Trophoblast cell (in vitro differentiated cells and primary cell): Measurements from ENCODE around the gene FSCN2.

Experiments used
- DNase-seq, 2 donors: peaks; one replicate each; pipeline ENCODE4 v3.0.0-alpha.2; 2016
- H2AFZ ChIP-seq: 2 replicates; pipeline ENCODE4 v1.6.1; 2013; ENCODE audit warnings: low read length, moderate library complexity, mild to moderate bottlenecking; ENCODE audit not compliant: insufficient read depth, poor library complexity
- H2AK5ac ChIP-seq: 2 replicates; pipeline ENCODE4 v1.6.1; 2013; ENCODE audit warnings: mild to moderate bottlenecking, low read length
- H2BK120ac ChIP-seq: 2 replicates; pipeline ENCODE4 v1.6.1; 2013; ENCODE audit warnings: low read length, mild to moderate bottlenecking, moderate library complexity; ENCODE audit not compliant: insufficient read depth, poor library complexity
- H2BK12ac ChIP-seq: 2 replicates; pipeline ENCODE4 v1.6.1; 2013; ENCODE audit warnings: mild to moderate bottlenecking, low read length, moderate library complexity
- H2BK5ac ChIP-seq: 2 replicates; pipeline ENCODE4 v1.6.1; 2013; ENCODE audit warnings: low read length, low read depth, moderate library complexity, mild to moderate bottlenecking; ENCODE audit not compliant: poor library complexity
- H3K14ac ChIP-seq: 2 replicates; pipeline ENCODE4 v1.6.1; 2013; ENCODE audit warnings: mild to moderate bottlenecking, low read length
- H3K18ac ChIP-seq: 2 replicates; pipeline ENCODE4 v1.6.1; 2013; ENCODE audit warnings: mild to moderate bottlenecking, low read length
- H3K23ac ChIP-seq: 2 replicates; pipeline ENCODE4 v1.6.1; 2013; ENCODE audit warnings: low read length
- H3K27ac ChIP-seq: 2 replicates; pipeline ENCODE4 v1.5.1; 2013; ENCODE audit warnings: low read depth, mild to moderate bottlenecking, inconsistent platforms, low read length, moderate library complexity
- H3K27me3 ChIP-seq: 2 replicates; pipeline ENCODE4 v1.6.1; 2013; ENCODE audit warnings: inconsistent platforms, mild to moderate bottlenecking, low read length, moderate library complexity; ENCODE audit not compliant: insufficient read depth
- H3K36me3 ChIP-seq, 2 experiments: 1 replicate in 1 of 2; 2 replicates in 1 of 2; pipeline ENCODE4 v1.6.1; 2013; ENCODE audit warnings: low read length in 2 of 2, mild to moderate bottlenecking in 2 of 2, moderate library complexity in 1 of 2; ENCODE audit not compliant: insufficient read depth in 2 of 2, control insufficient read depth in 1 of 2
- H3K4ac ChIP-seq: 2 replicates; pipeline ENCODE4 v1.6.1; 2013; ENCODE audit warnings: low read depth, mild to moderate bottlenecking, low read length, moderate library complexity
- H3K4me1 ChIP-seq, 2 experiments: 1 replicate in 1 of 2; 2 replicates in 1 of 2; pipeline ENCODE4 v1.6.1; 2013; ENCODE audit warnings: low read length in 2 of 2, mild to moderate bottlenecking in 2 of 2, moderate library complexity in 1 of 2; ENCODE audit not compliant: insufficient read depth in 2 of 2, control insufficient read depth in 1 of 2
- H3K4me2 ChIP-seq: 2 replicates; pipeline ENCODE4 v1.6.1; 2013; ENCODE audit warnings: inconsistent platforms, mild to moderate bottlenecking, low read length, moderate library complexity
- H3K4me3 ChIP-seq: 2 replicates; pipeline ENCODE4 v1.5.1; 2013; ENCODE audit warnings: mild to moderate bottlenecking, low read depth, low read length, inconsistent platforms
- H3K79me1 ChIP-seq: one replicate; pipeline ENCODE4 v1.6.1; 2013; ENCODE audit warnings: low read length
- H3K79me2 ChIP-seq: 2 replicates; pipeline ENCODE4 v1.6.1; 2013; ENCODE audit warnings: low read length, mild to moderate bottlenecking; ENCODE audit not compliant: control insufficient read depth, insufficient read depth, poor library complexity
- H3K9ac ChIP-seq: 2 replicates; pipeline ENCODE4 v1.6.1; 2013; ENCODE audit warnings: mild to moderate bottlenecking, low read length
- H3K9me3 ChIP-seq: 2 replicates; pipeline ENCODE4 v1.6.1; 2013; ENCODE audit warnings: low read depth, mild to moderate bottlenecking, control low read depth, inconsistent platforms, low read length; ENCODE audit not compliant: insufficient read depth
- H4K12ac ChIP-seq: 2 replicates; pipeline ENCODE4 v1.6.1; 2013; ENCODE audit warnings: low read depth, mild to moderate bottlenecking, low read length, moderate library complexity
- H4K8ac ChIP-seq: 2 replicates; pipeline ENCODE4 v1.6.1; 2013; ENCODE audit warnings: low read depth, mild to moderate bottlenecking, low read length, moderate library complexity
- H4K91ac ChIP-seq: one replicate; pipeline ENCODE4 v1.6.1; 2013; ENCODE audit warnings: low read depth, mild to moderate bottlenecking, low read length, moderate library complexity
- WGBS: extraction: QIAGEN DNeasy Blood & Tissue Kit; methylation state at CpG from one replicate; pipeline ENCODE4 v1.1.7; 2013; ENCODE audit warnings: missing lambda C conversion rate; ENCODE audit not compliant: insufficient read length, insufficient coverage; ENCODE audit errors: extremely low coverage; 5-methylcytosine and 5-hydroxymethylcytosine counted together

Gene FSCN2

DNA sequence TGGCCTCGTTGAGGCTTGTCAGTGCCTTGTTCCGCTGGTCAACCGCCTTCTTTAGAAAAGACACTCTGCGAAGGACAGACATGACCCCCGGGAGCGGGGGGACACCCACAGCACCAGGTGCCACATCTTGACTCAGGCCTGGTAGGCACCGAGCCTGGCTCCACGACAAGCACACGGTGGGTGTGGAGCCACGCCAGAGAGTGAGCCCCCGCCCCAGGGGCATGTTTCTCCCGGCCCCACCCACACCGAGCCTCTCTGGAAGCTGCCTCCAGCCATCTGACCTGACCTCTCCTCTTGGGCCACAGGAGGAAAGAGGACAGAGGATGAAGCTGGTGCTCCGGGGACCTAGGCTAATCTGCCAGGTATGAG, 19.4 kb downstream of the FSCN2 start:
- peaks cover 67 to 74% of the 10 kb centered on the region in 2 experiments for H3K36me3 ChIP-seq
- H2BK120ac ChIP-seq = no peak overlapping the region
- H3K79me2 ChIP-seq = peaks cover 9% of the 10 kb centered on the region
- no peak overlapping the region for H4K12ac ChIP-seq
- no peaks in the 10 kb centered on the region for H3K9me3 ChIP-seq
- no peak overlapping the region for H3K4ac ChIP-seq
- no peak overlapping the region for H2AFZ ChIP-seq
- no peaks in the 10 kb centered on the region for H3K27me3 ChIP-seq
- no CpG with 5 or more reads among the region's 14 CpGs for WGBS
- H3K4me2 ChIP-seq = no peak overlapping the region
- peaks cover 2 to 10% of the 10 kb centered on the region in 2 experiments for H3K4me1 ChIP-seq
- no peak overlapping the region for H3K14ac ChIP-seq
- H3K79me1 ChIP-seq = peaks cover 8% of the 10 kb centered on the region
- H3K4me3 ChIP-seq = no peak overlapping the region
- DNase-seq = no peak
- H2BK12ac ChIP-seq = no peak overlapping the region
- H3K27ac ChIP-seq = no peak overlapping the region
- no peak overlapping the region for H3K18ac ChIP-seq
- H3K23ac ChIP-seq = no peak overlapping the region
- no peak overlapping the region for H3K9ac ChIP-seq
- H2BK5ac ChIP-seq = no peak overlapping the region
- H4K8ac ChIP-seq = no peak overlapping the region
- H2AK5ac ChIP-seq = no peak overlapping the region
- no peak overlapping the region for H4K91ac ChIP-seq

DNA sequence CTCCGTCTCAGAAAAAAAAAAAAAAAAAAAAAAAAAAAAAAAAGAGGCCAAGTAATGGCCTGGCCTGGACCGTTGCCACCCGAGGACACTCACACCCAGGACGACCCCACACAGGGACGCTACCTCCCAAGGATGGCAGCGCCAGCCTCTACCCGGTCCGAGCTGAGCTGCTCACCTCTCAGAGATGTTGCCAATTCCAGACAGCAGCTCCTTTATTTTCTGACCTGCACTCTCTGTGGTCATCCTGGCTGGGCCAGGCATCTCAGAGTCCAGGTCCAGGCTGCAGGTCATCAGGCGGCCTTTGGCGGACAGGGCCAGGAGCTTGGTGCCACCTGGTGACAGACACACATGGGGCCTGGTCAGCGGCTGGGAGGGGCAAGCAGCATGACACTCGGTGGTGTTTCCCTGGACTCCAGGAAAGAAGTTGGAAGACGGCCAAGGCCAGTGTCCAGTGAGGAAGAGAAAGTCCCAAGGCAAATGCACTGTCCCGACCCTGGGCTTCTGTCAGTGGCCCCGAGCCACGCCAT, 20.9 kb downstream of the FSCN2 start:
- peaks cover 9% of the 10 kb centered on the region for H3K79me2 ChIP-seq
- peaks cover 9% of the 10 kb centered on the region for H3K79me1 ChIP-seq
- H2AFZ ChIP-seq = no peak overlapping the region
- no peak overlapping the region for H2BK120ac ChIP-seq
- no peaks in the 10 kb centered on the region for H3K27me3 ChIP-seq
- peaks cover 53 to 60% of the 10 kb centered on the region in 2 experiments for H3K36me3 ChIP-seq
- no peak overlapping the region for H3K4me3 ChIP-seq
- H4K91ac ChIP-seq = no peak overlapping the region
- no peak overlapping the region for H3K9ac ChIP-seq
- no peak overlapping the region for H3K14ac ChIP-seq
- H3K23ac ChIP-seq = no peak overlapping the region
- WGBS = no CpG with 5 or more reads among the region's 16 CpGs
- H3K4me2 ChIP-seq = no peak overlapping the region
- no peak for DNase-seq
- peaks cover 2 to 15% of the 10 kb centered on the region in 2 experiments for H3K4me1 ChIP-seq
- no peak overlapping the region for H4K8ac ChIP-seq
- no peak overlapping the region for H3K27ac ChIP-seq
- no peak overlapping the region for H2BK5ac ChIP-seq
- H2BK12ac ChIP-seq = no peak overlapping the region
- no peak overlapping the region for H4K12ac ChIP-seq
- no peak overlapping the region for H2AK5ac ChIP-seq
- no peak overlapping the region for H3K18ac ChIP-seq
- H3K4ac ChIP-seq = no peak overlapping the region
- no peaks in the 10 kb centered on the region for H3K9me3 ChIP-seq

DNA sequence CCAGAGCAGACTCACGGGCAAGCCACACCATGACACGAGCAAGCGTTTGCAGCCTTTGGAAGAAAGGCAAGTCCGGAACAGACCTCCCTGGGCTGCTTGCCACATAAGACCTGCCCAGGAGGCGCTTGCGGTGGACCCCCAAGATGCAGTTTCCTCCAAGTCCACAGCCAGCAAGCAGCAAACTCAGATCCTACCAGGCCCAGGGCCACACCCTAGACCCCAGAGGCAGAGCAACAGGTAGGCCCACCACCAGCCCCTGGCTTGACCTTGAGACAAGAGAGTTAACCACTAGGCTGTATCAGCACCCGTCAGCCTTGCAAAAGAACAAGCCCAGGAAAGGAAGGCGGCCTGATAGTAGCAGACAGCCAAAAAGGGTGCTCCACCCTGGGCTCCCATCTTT, 21.6 kb downstream of the FSCN2 start:
- H3K79me2 ChIP-seq = peaks cover 9% of the 10 kb centered on the region
- H3K4me3 ChIP-seq = no peak overlapping the region
- H4K91ac ChIP-seq = no peak overlapping the region
- no peak overlapping the region for H3K4ac ChIP-seq
- no peak overlapping the region for H3K27ac ChIP-seq
- H3K9ac ChIP-seq = no peak overlapping the region
- WGBS = no CpG with 5 or more reads among the region's 8 CpGs
- no peak overlapping the region for H3K14ac ChIP-seq
- no peak overlapping the region for H4K12ac ChIP-seq
- no peak overlapping the region for H2AK5ac ChIP-seq
- peaks cover 53 to 54% of the 10 kb centered on the region in 2 experiments for H3K36me3 ChIP-seq
- no peak overlapping the region for H2BK5ac ChIP-seq
- H3K4me2 ChIP-seq = no peak overlapping the region
- H3K79me1 ChIP-seq = peaks cover 9% of the 10 kb centered on the region
- no peak for DNase-seq
- no peak overlapping the region for H3K23ac ChIP-seq
- no peaks in the 10 kb centered on the region for H3K9me3 ChIP-seq
- no peak overlapping the region for H2BK120ac ChIP-seq
- H3K4me1 ChIP-seq = peaks cover 2 to 15% of the 10 kb centered on the region in 2 experiments
- H3K27me3 ChIP-seq = no peaks in the 10 kb centered on the region
- H3K18ac ChIP-seq = no peak overlapping the region
- H2BK12ac ChIP-seq = no peak overlapping the region
- H2AFZ ChIP-seq = no peak overlapping the region
- no peak overlapping the region for H4K8ac ChIP-seq

DNA sequence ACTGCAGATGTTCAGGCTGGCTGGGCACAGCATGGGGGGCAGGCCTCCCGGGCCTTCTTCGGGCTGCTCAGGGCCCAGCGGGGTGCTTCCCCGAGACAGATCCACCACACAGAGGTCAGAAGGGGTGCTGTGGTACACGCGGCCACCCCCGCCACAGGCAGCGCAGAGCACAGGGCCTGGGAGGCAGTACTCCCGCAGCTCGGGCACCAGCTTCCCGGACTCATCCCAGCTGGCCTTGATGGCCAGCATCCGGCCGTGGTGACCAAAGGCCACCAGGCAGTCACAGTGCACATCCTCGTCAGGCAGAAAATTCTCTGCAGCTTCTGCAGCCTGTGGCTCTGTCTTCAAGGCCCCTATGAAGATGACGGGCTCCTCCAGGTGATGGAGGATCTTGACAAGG, 22.1 kb downstream of the FSCN2 start:
- H4K8ac ChIP-seq = no peak overlapping the region
- H3K4me1 ChIP-seq = peaks cover 2 to 15% of the 10 kb centered on the region in 2 experiments
- peaks cover 9% of the 10 kb centered on the region for H3K79me2 ChIP-seq
- H3K79me1 ChIP-seq = peaks cover 9% of the 10 kb centered on the region
- H3K9ac ChIP-seq = no peak overlapping the region
- no peak overlapping the region for H3K4me2 ChIP-seq
- no peak overlapping the region for H3K4ac ChIP-seq
- H4K12ac ChIP-seq = no peak overlapping the region
- no peak overlapping the region for H3K14ac ChIP-seq
- H3K27ac ChIP-seq = no peak overlapping the region
- DNase-seq = no peak
- H3K36me3 ChIP-seq = peaks cover 50 to 51% of the 10 kb centered on the region in 2 experiments
- H2BK12ac ChIP-seq = no peak overlapping the region
- no peak overlapping the region for H2AFZ ChIP-seq
- no CpG with 5 or more reads among the region's 15 CpGs for WGBS
- H2AK5ac ChIP-seq = no peak overlapping the region
- no peaks in the 10 kb centered on the region for H3K27me3 ChIP-seq
- H3K9me3 ChIP-seq = no peaks in the 10 kb centered on the region
- H3K18ac ChIP-seq = no peak overlapping the region
- H2BK120ac ChIP-seq = no peak overlapping the region
- H3K23ac ChIP-seq = no peak overlapping the region
- no peak overlapping the region for H2BK5ac ChIP-seq
- H4K91ac ChIP-seq = no peak overlapping the region
- H3K4me3 ChIP-seq = no peak overlapping the region
